ENCODE results near the gene RFLNA. TPM values are rescaled to one million over a fixed set of nuclear protein-coding genes. Genes with fewer than 3 reads are reported as not detected.

Gene RFLNA
- total RNA-seq, 1 experiment from 2014 or later, result 1.1 TPM

DNA sequence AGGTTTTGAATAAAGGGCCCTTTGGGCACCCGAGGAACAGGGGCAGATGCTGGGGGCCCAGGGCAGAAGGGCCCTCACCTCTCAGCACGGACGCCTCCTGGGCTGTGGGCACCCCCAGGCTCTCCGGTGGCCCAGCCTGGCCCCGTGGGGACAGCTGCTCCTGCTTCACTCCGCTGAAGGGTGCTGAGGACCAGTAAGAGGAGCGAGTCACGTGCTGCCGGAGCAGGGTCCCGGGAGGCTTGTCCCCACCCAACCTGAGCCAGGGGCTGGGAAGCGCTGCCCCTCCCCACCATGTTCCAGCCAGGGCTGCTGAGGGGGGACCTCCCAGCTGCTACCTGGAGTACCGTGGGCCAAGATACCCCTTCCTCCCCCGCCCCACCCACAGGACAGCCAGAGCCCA, 59.5 kb downstream of the RFLNA start:
- no TSS peak for BruUV-seq (replicated peaks)
- H3K4me3 ChIP-seq (ENCODE audit: low read depth, low read length, poor library complexity, severe bottlenecking), result no peak overlapping the region
- ChIA-PET CTCF (no interaction called here), POLR2A (ENCODE audit: low non-redundant PET) (no interaction called here)
- H3K27me3 ChIP-seq (replicated peaks; ENCODE audit: insufficient read depth, low read depth, low read length, poor library complexity), result no peaks in the 10 kb centered on the region
- no peak for DNase-seq (ENCODE audit: low spot score)
- intact Hi-C loops (cut with micrococcal nuclease; ENCODE audit: unreplicated experiment), result no loop called here
- no peak for TF ChIP-seq CTCF (conservative IDR thresholded peaks at IDR 0.05; ENCODE audit: low read depth, low read length)
- no peak for TF ChIP-seq EZH2 (IDR thresholded peaks at IDR 0.05; ENCODE audit: borderline replicate concordance, low read depth, low read length, poor library complexity, severe bottlenecking)
- H3K9me3 ChIP-seq (ENCODE audit: low read depth, low read length, poor library complexity, severe bottlenecking), result no peaks in the 10 kb centered on the region
- no peak overlapping the region for H3K27ac ChIP-seq (ENCODE audit: low read depth, low read length, poor library complexity, severe bottlenecking)
- peaks cover 69% of the 10 kb centered on the region for H3K36me3 ChIP-seq (ENCODE audit: insufficient read depth, low read length, poor library complexity, severe bottlenecking)
- no peaks in the 10 kb centered on the region for H3K4me1 ChIP-seq (ENCODE audit: insufficient read depth, low read length, poor library complexity, severe bottlenecking)

DNA sequence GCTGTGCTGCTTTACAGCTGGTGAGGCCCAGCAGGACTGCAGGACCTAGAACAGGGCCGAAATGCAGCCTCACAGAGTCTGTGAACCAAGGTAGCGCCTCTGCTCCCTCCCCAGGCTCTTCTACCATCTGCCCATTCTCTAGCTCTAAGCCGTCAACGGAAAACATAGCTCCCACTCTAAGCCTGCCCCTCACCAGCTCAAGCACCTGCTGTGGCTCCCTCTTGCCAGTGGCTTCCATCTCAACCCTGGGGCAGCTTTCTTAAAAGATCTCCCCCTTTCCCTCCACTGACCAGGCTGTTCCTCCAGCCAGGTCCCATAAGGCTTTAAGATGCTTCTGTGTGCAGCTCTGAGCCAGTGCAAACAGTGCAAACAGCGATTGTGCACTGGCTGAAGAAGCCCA, 61.3 kb downstream of the RFLNA start:
- Histone ChIP-seq H3K9me3 (ENCODE audit: low read depth, low read length, poor library complexity, severe bottlenecking) (no peaks in the 10 kb centered on the region), H3K27me3 (replicated peaks; ENCODE audit: insufficient read depth, low read depth, low read length, poor library complexity) (no peaks in the 10 kb centered on the region), H3K36me3 (ENCODE audit: insufficient read depth, low read length, poor library complexity, severe bottlenecking) (peaks cover 63% of the 10 kb centered on the region), H3K4me3 (ENCODE audit: low read depth, low read length, poor library complexity, severe bottlenecking) (no peak overlapping the region), H3K4me1 (ENCODE audit: insufficient read depth, low read length, poor library complexity, severe bottlenecking) (no peaks in the 10 kb centered on the region), H3K27ac (ENCODE audit: low read depth, low read length, poor library complexity, severe bottlenecking) (no peak overlapping the region)
- CTCF ChIA-PET, result no interaction called here
- POLR2A ChIA-PET (ENCODE audit: low non-redundant PET), result no interaction called here
- BruUV-seq (replicated peaks), result no TSS peak
- TF ChIP-seq CTCF (conservative IDR thresholded peaks at IDR 0.05; ENCODE audit: low read depth, low read length) (no peak), EZH2 (IDR thresholded peaks at IDR 0.05; ENCODE audit: borderline replicate concordance, low read depth, low read length, poor library complexity, severe bottlenecking) (no peak)
- intact Hi-C loops (cut with micrococcal nuclease; ENCODE audit: unreplicated experiment), result no loop called here
- DNase-seq (ENCODE audit: low spot score), result no peak

DNA sequence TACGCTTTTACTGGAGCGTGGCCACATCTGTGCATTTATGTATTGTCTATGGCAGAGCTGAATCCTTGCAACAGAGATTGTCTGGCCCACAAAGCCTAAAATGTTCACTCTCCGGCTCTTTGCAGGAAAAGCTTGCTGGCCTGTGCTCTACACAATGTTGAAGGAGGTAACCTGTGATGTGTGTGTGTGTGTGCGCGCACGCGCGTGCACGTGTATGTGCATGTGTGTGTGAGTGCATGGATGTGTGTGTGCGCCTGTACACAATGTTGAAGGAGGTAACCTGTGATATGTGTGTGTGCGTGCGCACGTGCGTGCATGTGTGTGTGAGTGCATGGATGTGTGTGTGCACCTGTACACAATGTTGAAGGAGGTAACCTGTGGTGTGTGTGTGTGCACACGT, 62.7 kb downstream of the RFLNA start:
- no peak for DNase-seq (ENCODE audit: low spot score)
- no TSS peak for BruUV-seq (replicated peaks)
- no peak for TF ChIP-seq CTCF (conservative IDR thresholded peaks at IDR 0.05; ENCODE audit: low read depth, low read length)
- TF ChIP-seq EZH2 (IDR thresholded peaks at IDR 0.05; ENCODE audit: borderline replicate concordance, low read depth, low read length, poor library complexity, severe bottlenecking), result no peak
- Histone ChIP-seq H3K27ac (ENCODE audit: low read depth, low read length, poor library complexity, severe bottlenecking) (no peak overlapping the region), H3K4me3 (ENCODE audit: low read depth, low read length, poor library complexity, severe bottlenecking) (no peak overlapping the region), H3K4me1 (ENCODE audit: insufficient read depth, low read length, poor library complexity, severe bottlenecking) (no peaks in the 10 kb centered on the region), H3K27me3 (replicated peaks; ENCODE audit: insufficient read depth, low read depth, low read length, poor library complexity) (no peaks in the 10 kb centered on the region), H3K36me3 (ENCODE audit: insufficient read depth, low read length, poor library complexity, severe bottlenecking) (peaks cover 53% of the 10 kb centered on the region), H3K9me3 (ENCODE audit: low read depth, low read length, poor library complexity, severe bottlenecking) (no peaks in the 10 kb centered on the region)
- POLR2A ChIA-PET (ENCODE audit: low non-redundant PET), result no interaction called here
- intact Hi-C loops (cut with micrococcal nuclease; ENCODE audit: unreplicated experiment), result no loop called here
- CTCF ChIA-PET, result no interaction called here

Data from A673 (cell line).